ENCODE results near the gene PHF21A. TPM values are rescaled to one million over a fixed set of nuclear protein-coding genes. Genes with fewer than 3 reads are reported as not detected.

The PHF21A gene
- total RNA-seq, 4 donors from 2014 or later, result 11.2 to 22.3 (median 15.9) TPM

- intact Hi-C loops (cut with DNase I), result no loop called here
- DNase-seq, result no peak
- H3K36me3 ChIP-seq, result peaks cover 0 to 18% (median 8%) of the 10 kb centered on the region in 3 donors
- WGBS, 2 donors, result 32% methylated on average over 15 of the region's 43 CpGs; no CpG with 5 or more reads in 1 of the 2 donors
- H3K9me3 ChIP-seq, result no peaks in the 10 kb centered on the region
- H3K4me1 ChIP-seq, result peaks cover 6 to 13% (median 9%) of the 10 kb centered on the region in 3 donors
- TF ChIP-seq, protein P1, sequence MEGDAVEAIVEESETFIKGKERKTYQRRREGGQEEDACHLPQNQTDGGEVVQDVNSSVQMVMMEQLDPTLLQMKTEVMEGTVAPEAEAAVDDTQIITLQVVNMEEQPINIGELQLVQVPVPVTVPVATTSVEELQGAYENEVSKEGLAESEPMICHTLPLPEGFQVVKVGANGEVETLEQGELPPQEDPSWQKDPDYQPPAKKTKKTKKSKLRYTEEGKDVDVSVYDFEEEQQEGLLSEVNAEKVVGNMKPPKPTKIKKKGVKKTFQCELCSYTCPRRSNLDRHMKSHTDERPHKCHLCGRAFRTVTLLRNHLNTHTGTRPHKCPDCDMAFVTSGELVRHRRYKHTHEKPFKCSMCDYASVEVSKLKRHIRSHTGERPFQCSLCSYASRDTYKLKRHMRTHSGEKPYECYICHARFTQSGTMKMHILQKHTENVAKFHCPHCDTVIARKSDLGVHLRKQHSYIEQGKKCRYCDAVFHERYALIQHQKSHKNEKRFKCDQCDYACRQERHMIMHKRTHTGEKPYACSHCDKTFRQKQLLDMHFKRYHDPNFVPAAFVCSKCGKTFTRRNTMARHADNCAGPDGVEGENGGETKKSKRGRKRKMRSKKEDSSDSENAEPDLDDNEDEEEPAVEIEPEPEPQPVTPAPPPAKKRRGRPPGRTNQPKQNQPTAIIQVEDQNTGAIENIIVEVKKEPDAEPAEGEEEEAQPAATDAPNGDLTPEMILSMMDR (IDR thresholded peaks at IDR 0.05), result no peak
- TF ChIP-seq POLR2A (IDR thresholded peaks at IDR 0.05), result no peak
- H3K27me3 ChIP-seq, result peaks cover 0 to 8% (median 0%) of the 10 kb centered on the region in 4 donors
- H3K4me3 ChIP-seq, result peak overlapping the region; percentile 41 to 72 (median 51)
- H3K27ac ChIP-seq, result no peak overlapping the region
These were observed 235.1 kb downstream of the PHF21A start for GRCh38 chr11:45885921-45886721.

GRCh38 chr11:45885274-45885920, 235.9 kb downstream of the PHF21A start, which contains the start of gene MAPK8IP1:
MAPK8IP1 (plus strand) TSS chr11:45885651; CDS start chr11:45885821, 170 bp downstream.
- no peaks in the 10 kb centered on the region for H3K9me3 ChIP-seq
- H3K27ac ChIP-seq, result no peak within 1 kb of the TSS
- peaks cover 0 to 8% (median 0%) of the 10 kb centered on the region in 4 donors for H3K27me3 ChIP-seq
- intact Hi-C loops (cut with DNase I), result no loop called here
- TF ChIP-seq, protein P1 (IDR thresholded peaks at IDR 0.05), result no peak
- TF ChIP-seq POLR2A (IDR thresholded peaks at IDR 0.05), result no peak
- H3K4me3 ChIP-seq, result peak within 1 kb of the TSS; percentile 41 to 72 (median 51)
- peaks cover 0 to 25% (median 15%) of the 10 kb centered on the region in 3 donors for H3K36me3 ChIP-seq
- DNase-seq, result no peak
- whole genome bisulfite sequencing, 2 donors, result 43 to 57% methylated on average over 1 to 2 of the region's 73 CpGs
- H3K4me1 ChIP-seq, result peaks cover 6 to 13% (median 9%) of the 10 kb centered on the region in 3 donors

GRCh38 chr11:45884596-45885185, 236.6 kb downstream of the PHF21A start:
- intact Hi-C loops (cut with DNase I), result no loop called here
- no peak overlapping the region for H3K27ac ChIP-seq
- no peaks in the 10 kb centered on the region for H3K9me3 ChIP-seq
- WGBS, 2 donors, result 82 to 88% methylated on average over 8 to 10 of the region's 10 CpGs
- H3K4me3 ChIP-seq, result peak overlapping the region in 2 of 4 donors; percentile 44 to 72
- DNase-seq, result no peak
- H3K36me3 ChIP-seq, result peaks cover 0 to 32% (median 20%) of the 10 kb centered on the region in 3 donors
- H3K27me3 ChIP-seq, result peaks cover 0 to 8% (median 0%) of the 10 kb centered on the region in 4 donors
- no peak for TF ChIP-seq POLR2A (IDR thresholded peaks at IDR 0.05)
- TF ChIP-seq, protein P1 (IDR thresholded peaks at IDR 0.05), result no peak
- H3K4me1 ChIP-seq, result peaks cover 6 to 13% (median 9%) of the 10 kb centered on the region in 3 donors

Other genes with a start within 250 kb of the PHF21A start
- gene MAPK8IP1, start 235.8 kb downstream of the PHF21A start, total RNA-seq, result 1 to 10 TPM in 3 of 4 donors, under 1 TPM in 1; 0.57 to 4.0 (median 1.3) TPM
- gene FREY1, start 214.2 kb downstream of the PHF21A start, total RNA-seq, result 1 to 10 TPM in 2 of 4 donors, under 1 TPM in 1, not detected in 1; 0.57 to 2.1 (median 1.2) TPM
- gene PEX16, start 203.6 kb downstream of the PHF21A start, total RNA-seq, result 10 to 100 TPM; 18.3 to 25.5 (median 22.1) TPM
- 10 to 100 TPM; 12.4 to 18.3 (median 15.5) TPM for gene LARGE2, start 198.8 kb downstream of the PHF21A start, total RNA-seq
- gene CREB3L1, start 156.2 kb upstream of the PHF21A start, total RNA-seq, result 1 to 10 TPM in 1 of 4 donors, under 1 TPM in 3; 0.13 to 2.1 (median 0.63) TPM
- gene DGKZ, start 226.0 kb upstream of the PHF21A start, total RNA-seq, result 10 to 100 TPM; 38.5 to 53.1 (median 45.7) TPM